HT1080 (cell line): ENCODE measurements around the gene THYN1. TPM values are rescaled to one million over a fixed set of nuclear protein-coding genes. Genes with fewer than 3 reads are reported as not detected.

Experiments used
- DNase-seq: peaks from one replicate; pipeline ENCODE4 v3.0.0-alpha.2; 2015; ENCODE audit warnings: low read depth
- total RNA-seq: library from RNA; depleted of rRNA; stranded (reverse); fragments of >200 nt; shearing (Covaris generic); gene quantifications from 2 replicates; pipeline ENCODE4 v1.2.3, GENCODE V29; 2014

The THYN1 gene
- total RNA-seq, 1 experiment from 2014 or later, result 63.1 TPM

- no peak for DNase-seq
Observed at GRCh38 chr11:134250675-134251074, 2.5 kb downstream of the THYN1 start.

- no peak for DNase-seq
Observed at GRCh38 chr11:134250246-134250645, 2.9 kb downstream of the THYN1 start.

- DNase-seq, result no peak
Observed at GRCh38 chr11:134248910-134249480, 4.2 kb downstream of the THYN1 start.

DNA sequence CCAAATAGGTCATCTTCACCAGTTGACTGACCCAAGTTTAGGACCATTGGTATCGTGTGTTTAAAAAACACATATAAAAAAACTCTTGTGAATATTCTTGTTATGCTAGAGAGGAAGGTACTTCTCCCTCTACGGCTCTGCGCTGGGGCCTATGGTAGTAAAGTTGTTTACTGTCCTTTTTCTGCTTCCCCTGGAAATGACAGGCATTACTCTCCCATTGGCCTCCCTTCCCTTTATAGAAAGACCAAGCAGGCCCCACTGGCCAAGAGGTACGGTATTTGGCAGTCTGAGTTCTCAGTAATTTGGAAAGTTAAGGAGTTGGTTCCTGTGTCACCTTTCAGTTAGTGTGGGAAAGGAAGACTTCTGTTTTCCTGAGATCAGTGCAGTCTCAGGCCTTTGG is 6.5 kb downstream of the THYN1 start:
- no peak for DNase-seq

- DNase-seq, result no peak
Observed at GRCh38 chr11:134246100-134246499, 7.1 kb downstream of the THYN1 start.

GRCh38 chr11:134245434-134245833 is 7.7 kb downstream of the THYN1 start:
- no peak for DNase-seq

GRCh38 chr11:134244593-134244992 is 8.6 kb downstream of the THYN1 start:
- DNase-seq, result no peak

DNA sequence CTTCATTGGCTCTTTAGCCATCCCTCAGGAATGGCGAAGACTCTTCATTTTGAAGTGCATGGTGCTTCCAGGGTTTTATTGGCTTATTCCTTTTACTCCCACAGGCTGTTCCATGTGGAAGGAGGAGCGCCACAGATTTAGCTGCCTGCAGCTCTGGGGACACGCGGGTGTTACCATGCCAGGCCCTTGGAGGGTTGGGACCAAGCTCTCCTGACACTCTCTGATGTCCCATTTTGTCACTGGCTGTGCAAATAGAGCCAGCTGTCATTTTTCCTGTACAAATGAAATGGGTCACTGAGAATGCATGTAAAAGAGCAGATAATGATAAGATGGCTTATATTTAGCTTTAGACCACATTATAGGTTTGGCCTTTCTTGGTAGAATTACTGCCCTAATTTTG is 9.2 kb downstream of the THYN1 start:
- no peak for DNase-seq

- no peak for DNase-seq
Observed at GRCh38 chr11:134242376-134242775, 10.8 kb downstream of the THYN1 start.

GRCh38 chr11:134240592-134240991 is 12.6 kb downstream of the THYN1 start:
- no peak for DNase-seq

GRCh38 chr11:134238956-134239355 is 14.2 kb downstream of the THYN1 start:
- DNase-seq, result no peak

- no peak for DNase-seq
Observed at GRCh38 chr11:134237557-134237922, 15.6 kb downstream of the THYN1 start.

DNA sequence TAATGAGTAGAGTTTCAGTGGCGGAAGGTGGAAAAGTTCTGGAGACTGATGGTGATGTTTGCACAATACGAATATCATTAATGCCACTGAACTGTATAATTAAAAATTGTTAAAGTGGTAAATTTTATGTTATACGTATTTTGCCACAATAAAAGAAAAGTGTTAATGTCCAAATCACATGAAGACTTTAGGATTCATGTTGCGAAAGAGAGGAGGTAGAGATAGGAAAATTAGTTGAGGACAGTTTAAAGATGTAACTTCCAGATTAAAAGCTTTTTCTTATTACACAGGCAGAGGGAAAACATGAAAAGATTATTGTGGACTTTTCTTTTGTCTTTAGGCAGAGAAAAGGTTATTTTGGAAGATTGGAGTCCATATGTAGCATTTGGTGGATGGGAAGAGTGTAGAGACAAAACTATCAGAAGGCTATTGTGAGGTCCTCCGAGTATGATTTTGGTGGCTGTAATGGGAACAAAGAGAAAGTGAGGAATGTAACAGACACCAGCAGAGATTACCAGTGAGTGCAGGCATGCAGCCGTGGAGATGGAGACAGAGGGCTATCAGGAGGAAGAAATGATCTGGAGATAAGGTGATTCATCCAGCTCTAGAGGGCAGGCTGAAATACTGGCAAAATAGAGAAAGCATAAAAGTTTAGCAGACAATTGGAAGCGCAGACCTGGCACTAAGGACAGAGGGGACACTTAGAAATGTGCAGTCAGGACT is 16.2 kb downstream of the THYN1 start:
- no peak for DNase-seq

GRCh38 chr11:134235399-134235798 is 17.8 kb downstream of the THYN1 start:
- no peak for DNase-seq

DNA sequence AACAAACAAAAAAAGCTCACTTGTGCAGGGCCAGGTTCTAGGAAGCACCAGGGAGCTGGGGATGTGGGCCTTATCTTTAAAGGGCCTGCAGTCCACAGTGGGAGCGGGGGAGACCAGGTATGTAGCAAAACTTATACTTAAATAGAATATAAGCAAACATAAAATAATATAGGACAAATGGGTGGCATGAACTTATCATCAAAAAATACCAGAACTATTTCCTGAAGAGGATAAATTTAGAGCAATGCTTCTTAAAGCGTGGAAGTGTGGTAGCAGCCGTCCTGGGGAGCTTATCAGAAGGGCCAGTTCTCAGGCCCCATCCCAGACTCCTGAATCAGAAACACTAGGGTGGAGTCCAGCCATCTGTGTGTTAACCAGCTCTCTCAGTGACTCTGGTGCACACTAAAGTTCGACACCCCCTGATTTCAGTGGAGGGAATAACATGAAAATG is 19.4 kb downstream of the THYN1 start:
- DNase-seq, result no peak

DNA sequence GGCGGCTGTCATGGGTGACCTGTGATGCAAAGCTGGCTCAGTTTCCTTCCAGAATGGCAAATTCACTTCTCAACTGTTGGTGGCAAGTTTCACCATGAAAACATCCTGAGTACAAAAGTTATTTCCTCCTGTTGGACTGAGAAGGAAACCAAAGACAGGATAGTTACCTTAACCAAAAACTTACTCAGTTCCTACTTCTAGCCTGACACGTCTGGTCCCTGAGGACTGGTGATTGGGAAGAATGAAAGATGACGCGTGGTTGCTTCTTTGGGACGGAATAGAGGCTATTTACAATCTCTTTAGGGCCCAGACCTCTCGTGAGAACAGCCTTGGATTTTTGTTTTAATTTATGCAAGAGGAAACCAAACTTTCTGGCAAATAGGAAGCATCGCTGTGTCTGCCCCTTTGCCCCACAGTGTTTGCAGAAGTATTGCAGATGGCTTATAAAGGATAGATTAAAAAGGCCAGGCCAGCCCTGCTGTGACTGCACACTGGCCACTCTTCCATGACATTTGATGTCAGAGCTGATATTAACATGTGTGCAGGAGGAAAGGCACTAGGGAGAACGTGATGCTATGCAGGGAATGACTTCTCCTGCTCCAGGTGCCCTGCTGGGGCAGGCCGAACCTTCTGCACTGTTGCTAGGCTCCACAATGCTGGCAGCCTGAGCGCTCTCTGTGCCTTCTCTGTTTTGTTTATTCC is 21.0 kb downstream of the THYN1 start:
- no peak for DNase-seq

- DNase-seq, result no peak
Observed at GRCh38 chr11:134230339-134230738, 22.8 kb downstream of the THYN1 start.

DNA sequence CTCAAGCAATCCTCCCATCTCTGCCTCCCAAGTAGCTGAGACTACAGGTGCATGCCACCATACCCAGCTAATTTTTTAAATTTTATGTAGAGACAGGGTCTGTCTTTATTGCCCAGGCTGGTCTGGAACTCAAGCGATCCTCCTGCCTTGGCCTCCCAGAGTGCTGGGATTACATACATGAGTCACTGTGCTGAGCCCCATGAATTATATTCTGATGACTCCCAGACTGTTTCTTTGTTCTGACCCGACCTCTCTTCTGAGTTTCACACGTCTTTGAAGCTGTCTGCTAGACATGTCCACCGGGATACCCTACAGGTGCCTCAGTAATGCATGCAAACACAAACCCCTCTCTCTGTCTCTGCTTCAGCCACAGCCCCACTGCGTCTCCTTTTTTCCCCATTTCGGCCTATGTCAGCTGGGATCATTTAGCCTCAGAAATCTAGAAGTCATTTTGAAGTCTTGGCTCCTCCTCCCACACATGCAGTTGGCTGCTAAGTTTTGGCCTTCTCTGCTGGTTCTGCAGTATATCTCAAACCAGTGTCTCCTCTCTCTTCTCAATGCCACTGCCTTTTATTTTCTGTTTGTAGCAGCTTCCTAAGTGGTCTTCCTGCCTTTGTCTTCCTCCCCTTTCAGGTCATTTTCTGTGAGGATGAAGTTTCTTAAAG is 23.9 kb downstream of the THYN1 start:
- no peak for DNase-seq

- DNase-seq, result no peak
Observed at GRCh38 chr11:134228625-134229024, 24.5 kb downstream of the THYN1 start.

DNA sequence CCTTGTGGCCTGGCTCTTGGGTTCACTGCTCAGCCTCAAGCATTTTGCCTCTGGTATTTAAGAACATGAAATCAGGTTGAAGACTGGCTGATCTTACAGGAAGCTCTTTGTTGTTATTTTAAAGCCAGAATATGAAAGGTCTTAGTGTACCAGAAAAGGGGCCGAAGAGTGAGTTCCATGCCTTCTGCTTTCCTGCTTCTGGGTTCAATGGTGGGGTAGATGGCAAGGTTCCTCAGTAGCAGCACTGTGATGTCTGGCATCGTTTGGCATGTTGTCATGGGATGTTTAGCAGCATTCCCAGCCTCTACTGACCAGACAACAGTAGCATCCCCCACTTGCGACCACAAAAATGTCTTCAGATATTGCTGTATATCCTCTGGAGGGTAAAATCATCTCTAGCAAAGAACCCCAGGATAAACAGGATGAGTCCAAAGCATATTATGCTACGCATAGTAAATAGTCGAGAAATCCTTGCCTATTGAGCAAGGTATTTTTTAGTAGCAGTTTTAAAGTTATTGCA is 26.3 kb downstream of the THYN1 start:
- DNase-seq, result no peak

DNA sequence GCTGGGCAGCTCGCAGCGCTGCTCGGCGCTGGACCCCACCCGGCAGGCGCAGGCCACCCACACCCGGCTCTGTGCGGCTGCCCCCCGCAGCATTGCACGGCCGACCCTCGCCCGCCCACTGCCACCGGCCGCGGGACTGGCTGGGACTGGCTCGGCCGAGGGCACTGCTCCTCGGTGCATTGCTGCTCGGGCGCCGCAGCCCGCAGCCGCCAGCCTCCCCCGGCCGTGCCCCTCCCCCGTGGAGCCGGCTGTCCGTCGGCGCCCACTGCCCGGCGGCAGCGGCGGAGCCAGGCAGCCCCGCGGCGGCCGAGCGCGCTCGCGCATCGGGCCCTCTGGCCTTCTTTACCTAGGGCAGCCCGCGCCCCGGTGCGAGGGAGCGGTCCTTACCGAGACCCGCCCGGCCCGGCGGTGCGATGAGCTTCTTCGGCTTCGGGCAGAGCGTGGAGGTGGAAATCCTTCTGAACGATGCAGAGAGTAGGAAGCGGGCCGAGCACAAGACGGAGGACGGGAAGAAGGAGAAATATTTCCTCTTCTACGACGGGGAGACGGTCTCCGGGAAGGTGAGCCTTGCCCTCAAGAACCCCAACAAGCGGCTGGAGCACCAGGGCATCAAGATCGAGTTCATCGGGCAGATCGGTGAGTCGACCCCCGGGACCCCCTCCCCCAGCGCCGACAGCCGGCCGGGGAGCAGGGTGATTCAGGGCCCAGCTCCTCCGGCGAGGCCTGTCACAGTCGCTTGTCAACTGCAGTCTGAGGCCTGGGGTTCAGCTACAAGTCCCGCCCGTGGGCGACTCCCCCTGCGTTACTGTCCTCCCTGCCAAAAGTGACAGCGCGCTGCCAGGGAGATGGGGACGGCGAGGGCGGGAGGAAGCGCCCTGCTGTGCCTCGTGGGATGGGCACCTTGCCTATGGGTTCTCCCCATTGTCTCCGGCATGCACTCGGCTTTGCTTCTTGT is 28.2 kb downstream of the THYN1 start:
- DNase-seq, result peak; percentile 19
